Panc1 (cell line): ENCODE measurements around the gene TMEM141. TPM values are rescaled to one million over a fixed set of nuclear protein-coding genes. Genes with fewer than 3 reads are reported as not detected.
"Not testable (repeated sequence)": the region's sequence is repeated elsewhere in the genome, so short reads cannot be mapped to it uniquely, and the experiment has no call there.

ENCODE experiments used
- ATAC-seq: fragments of 200-7000 bp; cut with Tn5 transposase; 2 replicates; pipeline ENCODE4 v1.9.1; 2020; ENCODE audit warnings: mild to moderate bottlenecking, moderate library complexity
- BruUV-seq: library from RNA; stranded (reverse); fragments of 400-500 nt; replicated peaks from 2 replicates; lab custom pipeline; 2021; lab: Mats Ljungman, UMichigan
- CTCF ChIA-PET: fragments of 300-600 bp; sonication (Branson Sonifier 250); formaldehyde crosslinking; loops from one replicate; lab custom pipeline; 2022; ENCODE audit warnings: antibody characterized with exemption; lab: Charles Lee
- POLR2A ChIA-PET: fragments of 300-600 bp; sonication (Branson Sonifier 250); formaldehyde crosslinking; loops from one replicate; lab custom pipeline; 2022; ENCODE audit warnings: antibody characterized with exemption; lab: Charles Lee
- DNase-seq: peaks from one replicate; pipeline ENCODE4 v3.0.0-alpha.2; 2010; ENCODE audit warnings: low read depth, low spot score
- H3K27ac ChIP-seq: 2 replicates; pipeline ENCODE4 v1.5.1; 2011; ENCODE audit warnings: mild to moderate bottlenecking, low read length, inconsistent platforms
- H3K27me3 ChIP-seq: fragments of 200-500 bp; sonication (Bioruptor generic); 2 replicates; pipeline ENCODE4 v1.6.0; 2014; ENCODE audit warnings: low read length, inconsistent platforms; ENCODE audit not compliant: control insufficient read depth, insufficient read depth
- H3K36me3 ChIP-seq: fragments of 200-500 bp; sonication (Bioruptor generic); 2 replicates; pipeline ENCODE4 v1.5.1; 2014; ENCODE audit warnings: inconsistent platforms, mild to moderate bottlenecking, low read length, moderate library complexity; ENCODE audit not compliant: control insufficient read depth, insufficient read depth
- H3K4me1 ChIP-seq: 2 replicates; pipeline ENCODE4 v1.5.1; 2011; ENCODE audit warnings: inconsistent platforms, mild to moderate bottlenecking, low read length, moderate library complexity; ENCODE audit not compliant: control insufficient read depth, insufficient read depth
- H3K4me3 ChIP-seq, 2 experiments: 2 replicates each; pipeline ENCODE4 v1.5.1; 2011 to 2012; ENCODE audit warnings: low read depth in 2 of 2, low read length in 2 of 2, mild to moderate bottlenecking in 2 of 2, inconsistent platforms in 1 of 2, moderate library complexity in 1 of 2
- H3K9me3 ChIP-seq: fragments of 200-500 bp; sonication (Bioruptor generic); 2 replicates; pipeline ENCODE4 v1.5.1; 2014; ENCODE audit warnings: low read depth, mild to moderate bottlenecking, inconsistent platforms, low read length, moderate library complexity; ENCODE audit not compliant: control insufficient read depth, insufficient read depth
- POLR2AphosphoS5 ChIP-seq: IDR thresholded peaks from 2 replicates; pipeline ENCODE4 v1.6.1; 2012; ENCODE audit warnings: mild to moderate bottlenecking, low read depth, low read length, moderate library complexity
- SIN3A ChIP-seq: IDR thresholded peaks from 2 replicates; pipeline ENCODE4 v1.6.1; 2012; ENCODE audit warnings: low read depth, mild to moderate bottlenecking, low read length, moderate library complexity, borderline replicate concordance; ENCODE audit not compliant: insufficient read depth
- in situ Hi-C: cut with HindIII; loops from 2 replicates; pipeline ENCODE4 v1.10.0; 2016; ENCODE audit warnings: low sequenced_read_pairs, low pct_unique_long_range_greater_than_20kb
- intact Hi-C: fragments of 100-400 bp; cut with micrococcal nuclease; formaldehyde crosslinking; loops from one replicate; pipeline ENCODE4 v1.10.0; 2022; ENCODE audit not compliant: unreplicated experiment
- total RNA-seq: library from RNA; stranded (reverse); gene quantifications from one replicate; pipeline ENCODE4 v1.2.1, GENCODE V29; 2021; ENCODE audit not compliant: unreplicated experiment
- TF ChIP-seq, protein P1 (sequence below): fragments of 450-650 bp; IDR thresholded peaks from 2 replicates; pipeline ENCODE4 v1.5.1; 2017; ENCODE audit warnings: mild to moderate bottlenecking

Gene TMEM141
- total RNA-seq, 1 experiment from 2014 or later = 53.5 TPM

DNA sequence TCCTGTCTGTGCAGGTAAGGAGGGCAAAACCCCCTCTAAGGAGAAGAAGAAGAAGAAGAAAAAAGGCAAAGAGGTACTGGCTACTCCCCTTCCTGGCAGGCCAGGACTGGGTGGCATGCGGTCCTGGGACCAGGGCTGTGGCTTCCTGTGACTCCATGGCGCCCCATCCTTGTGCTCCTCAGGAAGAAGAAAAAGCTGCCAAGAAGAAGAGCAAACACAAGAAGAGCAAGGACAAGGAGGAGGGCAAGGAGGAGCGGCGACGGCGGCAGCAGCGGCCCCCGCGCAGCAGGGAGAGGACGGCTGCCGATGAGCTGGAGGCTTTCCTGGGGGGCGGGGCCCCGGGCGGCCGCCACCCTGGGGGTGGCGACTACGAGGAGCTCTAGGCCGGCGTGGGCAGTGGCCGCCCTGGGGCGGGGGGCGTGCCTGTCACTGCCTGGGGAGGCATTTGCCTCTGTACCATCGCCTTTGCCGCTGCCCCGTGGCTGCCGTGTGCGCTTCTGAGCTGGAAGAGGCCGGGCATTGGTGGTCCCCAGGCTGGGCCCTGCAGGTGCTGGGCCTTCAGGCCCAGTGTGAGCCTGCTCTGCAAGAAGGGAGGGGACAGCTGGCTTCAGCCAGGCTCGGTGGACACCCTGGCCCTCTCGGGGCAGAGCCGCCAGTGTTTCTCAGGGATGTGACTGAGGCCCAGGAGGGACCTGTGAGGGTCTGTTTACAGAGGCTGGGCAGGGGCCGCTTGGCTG is 49.2 kb downstream of the TMEM141 start:
- BruUV-seq = TSS peak; percentile 98
- 0 out of 2 replicates have a peak, but pooled peaks have one; percentile 12 for TF ChIP-seq SIN3A
- TF ChIP-seq, protein P1, sequence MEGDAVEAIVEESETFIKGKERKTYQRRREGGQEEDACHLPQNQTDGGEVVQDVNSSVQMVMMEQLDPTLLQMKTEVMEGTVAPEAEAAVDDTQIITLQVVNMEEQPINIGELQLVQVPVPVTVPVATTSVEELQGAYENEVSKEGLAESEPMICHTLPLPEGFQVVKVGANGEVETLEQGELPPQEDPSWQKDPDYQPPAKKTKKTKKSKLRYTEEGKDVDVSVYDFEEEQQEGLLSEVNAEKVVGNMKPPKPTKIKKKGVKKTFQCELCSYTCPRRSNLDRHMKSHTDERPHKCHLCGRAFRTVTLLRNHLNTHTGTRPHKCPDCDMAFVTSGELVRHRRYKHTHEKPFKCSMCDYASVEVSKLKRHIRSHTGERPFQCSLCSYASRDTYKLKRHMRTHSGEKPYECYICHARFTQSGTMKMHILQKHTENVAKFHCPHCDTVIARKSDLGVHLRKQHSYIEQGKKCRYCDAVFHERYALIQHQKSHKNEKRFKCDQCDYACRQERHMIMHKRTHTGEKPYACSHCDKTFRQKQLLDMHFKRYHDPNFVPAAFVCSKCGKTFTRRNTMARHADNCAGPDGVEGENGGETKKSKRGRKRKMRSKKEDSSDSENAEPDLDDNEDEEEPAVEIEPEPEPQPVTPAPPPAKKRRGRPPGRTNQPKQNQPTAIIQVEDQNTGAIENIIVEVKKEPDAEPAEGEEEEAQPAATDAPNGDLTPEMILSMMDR = no peak
- TF ChIP-seq POLR2AphosphoS5 = peak; percentile 38; the same call in 1 of the 2 replicates
- no peaks in the 10 kb centered on the region for H3K9me3 ChIP-seq
- intact Hi-C loops (no loop called here), in situ Hi-C loops (no loop called here)
- H3K36me3 ChIP-seq = no peaks in the 10 kb centered on the region
- ATAC-seq = peak; percentile 37
- ChIA-PET CTCF (interaction anchor here (1.0 kb wide), 1 partner anchor 108 kb away, joined by 3 read pairs; no protein-coding TSS in a partner anchor), POLR2A (interaction anchor here (0.6 kb wide), 1 partner anchor 111 kb away, joined by 4 read pairs; no protein-coding TSS in a partner anchor)
- H3K27ac ChIP-seq = peak overlapping the region; percentile 76
- H3K4me1 ChIP-seq = peaks cover 26% of the 10 kb centered on the region
- H3K27me3 ChIP-seq = no peaks in the 10 kb centered on the region
- no peak for DNase-seq
- H3K4me3 ChIP-seq = no peak overlapping the region

DNA sequence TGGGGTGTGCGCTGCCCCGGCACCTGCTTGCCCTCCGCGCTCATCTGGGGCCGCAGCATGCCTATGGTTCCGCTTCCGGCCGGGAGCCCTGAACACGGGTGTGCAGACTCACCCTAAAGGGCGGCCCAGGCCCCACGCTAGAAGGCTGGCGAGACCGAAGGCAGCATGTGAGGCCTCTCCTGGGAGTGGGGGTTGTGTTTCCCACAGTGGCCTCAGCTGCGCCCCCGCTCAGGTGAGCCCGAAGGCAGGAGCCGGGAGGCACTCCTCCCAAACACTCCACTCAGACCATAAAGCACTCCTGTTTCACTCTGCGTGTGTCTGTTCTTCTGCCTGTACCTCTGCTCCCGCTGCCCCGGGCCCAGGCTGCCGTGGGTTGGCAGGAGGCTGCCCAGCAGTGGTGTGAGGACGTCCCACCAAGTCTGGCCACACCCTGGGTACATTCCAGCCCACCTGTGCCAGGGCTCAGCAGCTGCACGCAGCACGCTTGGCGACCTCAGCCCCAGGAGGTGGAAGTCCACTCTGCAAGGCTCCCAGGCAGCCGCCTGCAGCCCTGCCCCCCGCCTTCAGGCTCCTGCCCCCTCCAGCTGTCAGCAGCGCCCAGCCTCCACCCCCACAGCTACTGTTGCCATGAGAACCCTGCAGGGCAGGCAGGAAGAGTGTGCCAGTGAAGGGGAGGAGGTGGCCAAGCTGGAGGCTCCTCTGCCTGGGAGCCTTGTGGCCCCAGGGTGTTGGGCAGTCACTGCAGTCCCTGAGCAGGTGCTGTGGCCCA is 49.9 kb downstream of the TMEM141 start:
- Histone ChIP-seq H3K27me3 (no peaks in the 10 kb centered on the region), H3K4me1 (peaks cover 26% of the 10 kb centered on the region), H3K36me3 (no peaks in the 10 kb centered on the region), H3K4me3 (peak overlapping the region in 1 of 2 experiments; percentile 14; a peak in 1 of 4 replicates), H3K27ac (peak overlapping the region; percentile 76), H3K9me3 (no peaks in the 10 kb centered on the region)
- TF ChIP-seq SIN3A (no peak; the same call in 1 of the 2 replicates), POLR2AphosphoS5 (peak; percentile 40; the same call in 1 of the 2 replicates)
- ChIA-PET CTCF (interaction anchor here (0.7 kb wide), 1 partner anchor 610 kb away, joined by 3 read pairs; no protein-coding TSS in a partner anchor), POLR2A (no interaction called here)
- ATAC-seq (peak; percentile 56), DNase-seq (no peak)
- BruUV-seq = no TSS peak
- in situ Hi-C loops (no loop called here), intact Hi-C loops (no loop called here)

DNA sequence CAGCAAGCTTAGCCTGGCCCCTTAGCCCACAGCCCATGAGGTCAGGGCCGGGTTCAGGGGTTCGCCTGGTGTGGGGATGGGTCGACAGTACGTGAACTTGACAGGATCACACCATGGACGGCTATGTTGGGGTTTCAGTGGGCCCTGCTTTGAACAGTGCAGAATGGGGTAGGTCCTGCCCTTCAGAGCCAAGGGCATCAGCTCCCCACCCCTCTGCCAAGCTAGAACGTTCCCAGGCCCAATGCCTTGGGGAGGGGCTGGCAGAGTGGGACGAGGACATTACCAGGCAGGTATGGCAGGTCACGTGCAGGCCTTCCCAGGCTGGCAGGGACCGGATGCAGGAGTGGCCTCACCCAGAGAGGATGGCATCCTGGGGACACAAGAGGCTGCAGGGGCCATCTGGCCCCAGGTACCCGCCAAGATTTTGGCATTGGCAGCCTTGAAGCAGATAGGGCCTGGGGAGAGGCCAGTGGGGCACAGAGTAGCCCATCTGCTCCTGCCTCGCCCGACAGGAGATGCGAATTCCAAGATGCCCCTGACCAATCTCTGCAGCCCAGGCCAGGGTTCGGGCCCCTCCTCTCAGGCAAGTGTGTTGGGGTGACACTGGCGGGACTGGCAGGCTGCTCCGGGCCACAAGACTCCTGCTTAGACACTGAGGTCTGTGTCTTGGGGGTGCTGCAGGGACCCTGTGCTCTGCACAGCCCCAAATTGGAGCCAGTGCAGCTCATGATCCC is 50.7 kb downstream of the TMEM141 start:
- ATAC-seq = peak; percentile 35
- BruUV-seq, intact Hi-C loops, DNase-seq, H3K9me3 ChIP-seq, H3K27me3 ChIP-seq, in situ Hi-C loops, H3K36me3 ChIP-seq: not testable (repeated sequence)
- peak overlapping the region; percentile 74 for H3K27ac ChIP-seq
- ChIA-PET CTCF (interaction anchor here (0.6 to 0.7 kb wide), 3 partner anchors 16 to 610 kb away, joined by 3 to 7 read pairs (median 3); no protein-coding TSS in a partner anchor), POLR2A (interaction anchor here (0.6 kb wide), 1 partner anchor 33 kb away, joined by 4 read pairs; no protein-coding TSS in a partner anchor)
- peak overlapping the region; percentile 43 to 57 for H3K4me3 ChIP-seq
- H3K4me1 ChIP-seq = peaks cover 26% of the 10 kb centered on the region
